Measurements from ENCODE around the gene ZSWIM4.

The ZSWIM4 gene

GRCh38 chr19:13834244-13835069, 39.2 kb downstream of the ZSWIM4 start:
- no peak for DNase-seq (ENCODE audit: low read depth in 2 of 3, low spot score in 2 of 3)

GRCh38 chr19:13835791-13836723, 40.8 kb downstream of the ZSWIM4 start:
- no peak for DNase-seq (ENCODE audit: low read depth in 2 of 3, low spot score in 2 of 3)

GRCh38 chr19:13838435-13839129, 43.3 kb downstream of the ZSWIM4 start:
- DNase-seq (ENCODE audit: low read depth in 2 of 3, low spot score in 2 of 3): no peak

- peak; percentile 74 to 85 (median 82) for DNase-seq (ENCODE audit: low read depth in 2 of 3, low spot score in 2 of 3)
Observed at GRCh38 chr19:13839130-13839937, 44.1 kb downstream of the ZSWIM4 start.

- DNase-seq (ENCODE audit: low read depth in 2 of 3, low spot score in 2 of 3): no peak
Observed at GRCh38 chr19:13839938-13840304, 44.7 kb downstream of the ZSWIM4 start.

GRCh38 chr19:13840305-13841085, 45.3 kb downstream of the ZSWIM4 start:
- DNase-seq (ENCODE audit: low read depth in 2 of 3, low spot score in 2 of 3): no peak

GRCh38 chr19:13841086-13841961, 46.1 kb downstream of the ZSWIM4 start:
- DNase-seq (ENCODE audit: low read depth in 2 of 3, low spot score in 2 of 3): no peak

- no peak for DNase-seq (ENCODE audit: low read depth in 2 of 3, low spot score in 2 of 3)
Observed at GRCh38 chr19:13841962-13842290, 46.7 kb downstream of the ZSWIM4 start.

- DNase-seq (ENCODE audit: low read depth in 2 of 3, low spot score in 2 of 3): peak in 1 of 3 experiments; percentile 68
Observed at GRCh38 chr19:13842291-13843103, 47.3 kb downstream of the ZSWIM4 start.

GRCh38 chr19:13843104-13843921, 48.1 kb downstream of the ZSWIM4 start:
- DNase-seq (ENCODE audit: low read depth in 2 of 3, low spot score in 2 of 3): no peak

GRCh38 chr19:13844130-13844631, 48.9 kb downstream of the ZSWIM4 start:
- no peak for DNase-seq (ENCODE audit: low read depth in 2 of 3, low spot score in 2 of 3)

- DNase-seq (ENCODE audit: low read depth in 2 of 3, low spot score in 2 of 3): peak; percentile 91 to 98 (median 93)
Observed at GRCh38 chr19:13846557-13847406, 51.5 kb downstream of the ZSWIM4 start.

GRCh38 chr19:13847407-13848339, 52.4 kb downstream of the ZSWIM4 start:
- peak; percentile 66 to 76 (median 69) for DNase-seq (ENCODE audit: low read depth in 2 of 3, low spot score in 2 of 3)

- DNase-seq (ENCODE audit: low read depth in 2 of 3, low spot score in 2 of 3): no peak
Observed at GRCh38 chr19:13848340-13848677, 53.1 kb downstream of the ZSWIM4 start.

All from activated CD8-positive, alpha-beta memory T cell treated with anti-CD3 and anti-CD28 coated beads for 48 hours (primary cell).